ENCODE measurements around the gene TARDBP. TPM values are rescaled to one million over a fixed set of nuclear protein-coding genes. Genes with fewer than 3 reads are reported as not detected.

The TARDBP gene
- total and polyA plus RNA-seq, 2 experiments from 2014 or later: 204 to 313 TPM

DNA sequence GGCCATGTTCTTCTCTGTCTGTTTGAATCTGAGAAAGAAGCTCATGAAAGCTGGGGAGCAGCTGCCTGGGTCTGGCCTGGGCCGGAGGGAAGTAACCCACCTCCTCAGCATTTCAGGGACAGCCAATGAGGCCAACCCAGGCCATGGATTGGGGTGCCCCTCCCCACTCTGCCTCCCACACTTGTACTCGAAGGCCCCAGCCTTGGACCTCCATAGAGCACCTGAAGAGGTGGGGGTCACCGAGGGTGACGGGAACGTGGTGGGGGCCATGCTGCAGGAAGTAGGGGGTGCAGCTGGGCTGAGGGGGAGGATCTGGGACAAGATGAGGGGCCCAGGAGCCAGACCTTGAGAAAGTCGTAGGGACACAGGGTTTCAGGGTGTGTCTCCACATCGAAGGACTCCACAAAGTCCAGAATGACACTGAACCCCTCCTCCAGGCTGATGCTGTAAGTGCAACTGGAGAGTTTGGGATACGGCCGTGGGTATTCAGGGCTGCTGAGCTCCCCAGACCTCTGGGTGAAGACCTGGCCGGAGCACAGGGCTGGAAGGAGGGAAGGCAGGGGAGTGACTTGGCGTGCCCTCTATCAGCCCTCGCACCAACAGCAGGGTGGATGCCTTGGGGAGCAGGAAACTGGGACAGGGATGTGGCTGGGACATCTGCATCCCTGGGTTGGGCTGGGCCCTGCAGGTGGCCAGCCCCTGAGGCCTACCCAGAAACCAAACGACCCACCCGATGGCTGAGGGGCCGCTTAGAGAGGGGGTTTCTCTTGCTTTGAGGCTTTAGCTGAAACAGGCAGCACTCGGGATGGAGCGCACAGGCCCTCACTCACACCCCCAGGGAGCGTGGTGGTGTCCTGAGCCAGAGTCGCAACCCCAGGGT lies 30.8 kb downstream of the TARDBP start:
- no peaks in the 10 kb centered on the region for H3K79me2 ChIP-seq (replicated peaks; ENCODE audit: insufficient read depth)
- no peak overlapping the region for H3K4me3 Mint-ChIP-seq
- no peak for TF ChIP-seq ZNF114 (CRISPR knock-in tag; IDR thresholded peaks at IDR 0.05)
- TF ChIP-seq EZH2phosphoT487 (IDR thresholded peaks at IDR 0.05; ENCODE audit: unreplicated experiment): no peak
- TF ChIP-seq, protein P1, sequence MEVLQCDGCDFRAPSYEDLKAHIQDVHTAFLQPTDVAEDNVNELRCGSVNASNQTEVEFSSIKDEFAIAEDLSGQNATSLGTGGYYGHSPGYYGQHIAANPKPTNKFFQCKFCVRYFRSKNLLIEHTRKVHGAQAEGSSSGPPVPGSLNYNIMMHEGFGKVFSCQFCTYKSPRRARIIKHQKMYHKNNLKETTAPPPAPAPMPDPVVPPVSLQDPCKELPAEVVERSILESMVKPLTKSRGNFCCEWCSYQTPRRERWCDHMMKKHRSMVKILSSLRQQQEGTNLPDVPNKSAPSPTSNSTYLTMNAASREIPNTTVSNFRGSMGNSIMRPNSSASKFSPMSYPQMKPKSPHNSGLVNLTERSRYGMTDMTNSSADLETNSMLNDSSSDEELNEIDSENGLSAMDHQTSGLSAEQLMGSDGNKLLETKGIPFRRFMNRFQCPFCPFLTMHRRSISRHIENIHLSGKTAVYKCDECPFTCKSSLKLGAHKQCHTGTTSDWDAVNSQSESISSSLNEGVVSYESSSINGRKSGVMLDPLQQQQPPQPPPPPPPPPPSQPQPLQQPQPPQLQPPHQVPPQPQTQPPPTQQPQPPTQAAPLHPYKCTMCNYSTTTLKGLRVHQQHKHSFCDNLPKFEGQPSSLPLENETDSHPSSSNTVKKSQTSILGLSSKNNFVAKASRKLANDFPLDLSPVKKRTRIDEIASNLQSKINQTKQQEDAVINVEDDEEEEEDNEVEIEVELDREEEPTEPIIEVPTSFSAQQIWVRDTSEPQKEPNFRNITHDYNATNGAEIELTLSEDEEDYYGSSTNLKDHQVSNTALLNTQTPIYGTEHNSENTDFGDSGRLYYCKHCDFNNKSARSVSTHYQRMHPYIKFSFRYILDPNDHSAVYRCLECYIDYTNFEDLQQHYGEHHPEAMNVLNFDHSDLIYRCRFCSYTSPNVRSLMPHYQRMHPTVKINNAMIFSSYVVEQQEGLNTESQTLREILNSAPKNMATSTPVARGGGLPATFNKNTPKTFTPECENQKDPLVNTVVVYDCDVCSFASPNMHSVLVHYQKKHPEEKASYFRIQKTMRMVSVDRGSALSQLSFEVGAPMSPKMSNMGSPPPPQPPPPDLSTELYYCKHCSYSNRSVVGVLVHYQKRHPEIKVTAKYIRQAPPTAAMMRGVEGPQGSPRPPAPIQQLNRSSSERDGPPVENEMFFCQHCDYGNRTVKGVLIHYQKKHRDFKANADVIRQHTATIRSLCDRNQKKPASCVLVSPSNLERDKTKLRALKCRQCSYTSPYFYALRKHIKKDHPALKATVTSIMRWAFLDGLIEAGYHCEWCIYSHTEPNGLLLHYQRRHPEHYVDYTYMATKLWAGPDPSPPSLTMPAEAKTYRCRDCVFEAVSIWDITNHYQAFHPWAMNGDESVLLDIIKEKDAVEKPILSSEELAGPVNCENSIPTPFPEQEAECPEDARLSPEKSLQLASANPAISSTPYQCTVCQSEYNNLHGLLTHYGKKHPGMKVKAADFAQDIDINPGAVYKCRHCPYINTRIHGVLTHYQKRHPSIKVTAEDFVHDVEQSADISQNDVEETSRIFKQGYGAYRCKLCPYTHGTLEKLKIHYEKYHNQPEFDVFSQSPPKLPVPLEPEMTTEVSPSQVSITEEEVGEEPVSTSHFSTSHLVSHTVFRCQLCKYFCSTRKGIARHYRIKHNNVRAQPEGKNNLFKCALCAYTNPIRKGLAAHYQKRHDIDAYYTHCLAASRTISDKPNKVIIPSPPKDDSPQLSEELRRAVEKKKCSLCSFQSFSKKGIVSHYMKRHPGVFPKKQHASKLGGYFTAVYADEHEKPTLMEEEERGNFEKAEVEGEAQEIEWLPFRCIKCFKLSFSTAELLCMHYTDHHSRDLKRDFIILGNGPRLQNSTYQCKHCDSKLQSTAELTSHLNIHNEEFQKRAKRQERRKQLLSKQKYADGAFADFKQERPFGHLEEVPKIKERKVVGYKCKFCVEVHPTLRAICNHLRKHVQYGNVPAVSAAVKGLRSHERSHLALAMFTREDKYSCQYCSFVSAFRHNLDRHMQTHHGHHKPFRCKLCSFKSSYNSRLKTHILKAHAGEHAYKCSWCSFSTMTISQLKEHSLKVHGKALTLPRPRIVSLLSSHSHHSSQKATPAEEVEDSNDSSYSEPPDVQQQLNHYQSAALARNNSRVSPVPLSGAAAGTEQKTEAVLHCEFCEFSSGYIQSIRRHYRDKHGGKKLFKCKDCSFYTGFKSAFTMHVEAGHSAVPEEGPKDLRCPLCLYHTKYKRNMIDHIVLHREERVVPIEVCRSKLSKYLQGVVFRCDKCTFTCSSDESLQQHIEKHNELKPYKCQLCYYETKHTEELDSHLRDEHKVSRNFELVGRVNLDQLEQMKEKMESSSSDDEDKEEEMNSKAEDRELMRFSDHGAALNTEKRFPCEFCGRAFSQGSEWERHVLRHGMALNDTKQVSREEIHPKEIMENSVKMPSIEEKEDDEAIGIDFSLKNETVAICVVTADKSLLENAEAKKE (CRISPR knock-in tag; IDR thresholded peaks at IDR 0.05): no peak

More for the DNA sequence above, 30.8 kb downstream of the TARDBP start:
- 0 out of 2 replicates have a peak, but pooled peaks cover 2% of the 10 kb centered on the region for H3F3A ChIP-seq (replicated peaks; ENCODE audit: low read depth)
- Mint-ChIP-seq H3K27ac (no peak overlapping the region), H3K4me1 (peaks cover 4% of the 10 kb centered on the region), H3K27me3 (ENCODE audit: insufficient read depth, low read depth, poor library complexity) (peaks cover 7% of the 10 kb centered on the region), H3K36me3 (ENCODE audit: low read depth) (no peaks in the 10 kb centered on the region), H3K9me3 (no peaks in the 10 kb centered on the region)
- peaks cover 5% of the 10 kb centered on the region for H3K4me1 ChIP-seq (ENCODE audit: insufficient read depth)
- DNase-seq (ENCODE audit: low spot score): no peak
- H3K27ac ChIP-seq (ENCODE audit: low read depth): no peak overlapping the region
- H3K4me3 ChIP-seq: no peak overlapping the region
- no peak overlapping the region for H2AFZ ChIP-seq
- H3K27me3 ChIP-seq (ENCODE audit: insufficient read depth): no peaks in the 10 kb centered on the region
- no peaks in the 10 kb centered on the region for H3K9me2 ChIP-seq (ENCODE audit: insufficient read depth)
- no peaks in the 10 kb centered on the region for H4K20me1 ChIP-seq (replicated peaks; ENCODE audit: insufficient read depth)
- no peak for ATAC-seq
- H3K36me3 ChIP-seq (ENCODE audit: insufficient read depth): no peaks in the 10 kb centered on the region
- H3K4me2 ChIP-seq: no peak overlapping the region
